Osteoblast (primary cell): ENCODE results near the gene CMSS1. TPM values are rescaled to one million over a fixed set of nuclear protein-coding genes. Genes with fewer than 3 reads are reported as not detected.

ENCODE experiments used
- DNase-seq: peaks from one replicate; pipeline ENCODE4 v3.0.0; 2011; ENCODE audit warnings: low spot score, mixed read lengths; ENCODE audit not compliant: insufficient read length; ENCODE audit errors: missing footprints
- H2AFZ ChIP-seq: 2 replicates; pipeline ENCODE4 v1.6.0; 2011; ENCODE audit warnings: mild to moderate bottlenecking, low read length
- H3K27ac ChIP-seq: 2 replicates; pipeline ENCODE4 v1.5.1; 2011; ENCODE audit warnings: mild to moderate bottlenecking, low read depth, low read length, moderate library complexity
- H3K27me3 ChIP-seq: 2 replicates; pipeline ENCODE4 v1.6.0; 2012; ENCODE audit warnings: mild to moderate bottlenecking, control low read depth, inconsistent platforms, low read length, moderate library complexity; ENCODE audit not compliant: insufficient read depth
- H3K36me3 ChIP-seq: 2 replicates; pipeline ENCODE4 v1.5.1; 2011; ENCODE audit warnings: mild to moderate bottlenecking, low read length, control low read depth, moderate library complexity; ENCODE audit not compliant: insufficient read depth
- H3K4me1 ChIP-seq: 2 replicates; pipeline ENCODE4 v1.5.1; 2011; ENCODE audit warnings: mild to moderate bottlenecking, low read length, control low read depth, moderate library complexity; ENCODE audit not compliant: insufficient read depth
- H3K4me2 ChIP-seq: 2 replicates; pipeline ENCODE4 v1.6.0; 2011; ENCODE audit warnings: mild to moderate bottlenecking, low read length; ENCODE audit not compliant: insufficient read depth
- H3K4me3 ChIP-seq: fragments of 200-600 bp; sonication (generic); 3 replicates; pipeline ENCODE4 v1.5.1; 2012; ENCODE audit warnings: mild to moderate bottlenecking, low read length, inconsistent platforms; ENCODE audit not compliant: insufficient read depth
- H3K79me2 ChIP-seq: 2 replicates; pipeline ENCODE4 v1.6.0; 2012; ENCODE audit warnings: mild to moderate bottlenecking, low read length, control low read depth, inconsistent platforms; ENCODE audit not compliant: insufficient read depth
- H3K9me3 ChIP-seq: 2 replicates; pipeline ENCODE4 v1.5.1; 2011; ENCODE audit warnings: low read depth, low read length, control low read depth
- H4K20me1 ChIP-seq: 2 replicates; pipeline ENCODE4 v1.6.0; 2012; ENCODE audit warnings: mild to moderate bottlenecking, low read length, control low read depth; ENCODE audit not compliant: insufficient read depth
- total RNA-seq: library from RNA; depleted of rRNA; stranded (reverse); fragments of >200 nt; gene quantifications from 2 replicates; pipeline ENCODE4 v1.2.3, GENCODE V29; 2012
- TF ChIP-seq, protein P1 (sequence below): IDR thresholded peaks from 2 replicates; pipeline ENCODE4 v1.5.1; 2011; ENCODE audit warnings: mild to moderate bottlenecking, low read depth, low read length, moderate library complexity; ENCODE audit errors: extremely low read depth

Gene CMSS1
- total RNA-seq, 1 donor: 15.9 TPM

DNA sequence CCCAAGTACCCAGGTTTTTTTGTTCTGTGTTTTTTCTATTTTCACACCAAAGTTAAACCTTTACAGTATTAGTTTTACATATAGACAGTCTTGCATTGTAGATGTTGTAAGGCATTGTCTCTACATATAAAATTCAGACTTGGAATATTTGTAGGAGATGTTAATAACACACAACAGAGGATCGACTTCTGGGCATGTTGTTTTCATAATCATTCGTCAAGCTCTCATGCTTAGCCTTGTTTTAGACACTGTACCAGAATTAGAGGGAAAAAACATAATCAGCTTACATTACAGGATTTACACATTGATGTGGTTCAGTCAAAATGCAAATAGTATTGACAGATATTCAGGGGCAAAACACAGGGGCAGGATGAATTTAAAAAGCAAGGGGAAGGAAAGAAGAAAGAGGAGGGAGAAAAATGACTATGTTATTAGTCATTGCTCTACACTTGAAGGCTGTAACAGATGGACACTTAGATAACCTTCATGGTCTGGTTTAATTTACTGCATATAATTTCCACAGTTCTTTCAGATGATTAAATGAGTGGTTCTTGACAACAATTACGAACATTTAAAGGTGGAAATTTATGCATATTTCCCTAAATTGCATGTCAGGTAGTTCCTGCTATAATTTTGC lies 7.5 kb downstream of the CMSS1 start:
- Histone ChIP-seq H2AFZ (no peak overlapping the region), H3K79me2 (peaks cover 18% of the 10 kb centered on the region), H3K9me3 (no peaks in the 10 kb centered on the region), H4K20me1 (no peaks in the 10 kb centered on the region), H3K4me1 (peaks cover 8% of the 10 kb centered on the region), H3K4me3 (peak overlapping the region; percentile 10), H3K27me3 (no peaks in the 10 kb centered on the region), H3K4me2 (peak overlapping the region; percentile 72), H3K27ac (no peak overlapping the region), H3K36me3 (no peaks in the 10 kb centered on the region)
- peak; percentile 51 for DNase-seq
- TF ChIP-seq, protein P1, sequence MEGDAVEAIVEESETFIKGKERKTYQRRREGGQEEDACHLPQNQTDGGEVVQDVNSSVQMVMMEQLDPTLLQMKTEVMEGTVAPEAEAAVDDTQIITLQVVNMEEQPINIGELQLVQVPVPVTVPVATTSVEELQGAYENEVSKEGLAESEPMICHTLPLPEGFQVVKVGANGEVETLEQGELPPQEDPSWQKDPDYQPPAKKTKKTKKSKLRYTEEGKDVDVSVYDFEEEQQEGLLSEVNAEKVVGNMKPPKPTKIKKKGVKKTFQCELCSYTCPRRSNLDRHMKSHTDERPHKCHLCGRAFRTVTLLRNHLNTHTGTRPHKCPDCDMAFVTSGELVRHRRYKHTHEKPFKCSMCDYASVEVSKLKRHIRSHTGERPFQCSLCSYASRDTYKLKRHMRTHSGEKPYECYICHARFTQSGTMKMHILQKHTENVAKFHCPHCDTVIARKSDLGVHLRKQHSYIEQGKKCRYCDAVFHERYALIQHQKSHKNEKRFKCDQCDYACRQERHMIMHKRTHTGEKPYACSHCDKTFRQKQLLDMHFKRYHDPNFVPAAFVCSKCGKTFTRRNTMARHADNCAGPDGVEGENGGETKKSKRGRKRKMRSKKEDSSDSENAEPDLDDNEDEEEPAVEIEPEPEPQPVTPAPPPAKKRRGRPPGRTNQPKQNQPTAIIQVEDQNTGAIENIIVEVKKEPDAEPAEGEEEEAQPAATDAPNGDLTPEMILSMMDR: no peak

DNA sequence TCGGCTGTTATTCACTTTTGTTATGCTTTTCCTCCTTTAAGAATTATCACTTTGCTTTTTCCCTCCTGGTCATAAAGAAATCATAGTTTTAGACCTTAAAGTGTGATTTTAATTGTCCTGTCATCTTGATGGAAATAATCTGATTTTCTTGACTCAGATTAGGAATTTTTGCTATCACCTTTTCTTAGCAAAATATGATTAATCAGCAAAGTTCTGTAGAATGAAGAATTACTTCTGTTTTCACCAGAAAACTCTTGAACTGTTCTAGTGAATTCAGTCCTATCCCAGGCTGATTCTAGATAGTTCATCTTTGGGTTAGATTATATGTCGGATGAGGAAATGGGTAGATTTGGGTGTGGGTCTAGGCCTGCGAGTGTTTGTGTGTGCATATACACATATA lies 12.2 kb downstream of the CMSS1 start:
- TF ChIP-seq, protein P1: no peak
- H3K4me3 ChIP-seq: no peak overlapping the region
- H3K4me2 ChIP-seq: no peak overlapping the region
- no peaks in the 10 kb centered on the region for H3K27me3 ChIP-seq
- no peak overlapping the region for H2AFZ ChIP-seq
- peaks cover 17% of the 10 kb centered on the region for H3K4me1 ChIP-seq
- no peaks in the 10 kb centered on the region for H4K20me1 ChIP-seq
- no peak overlapping the region for H3K27ac ChIP-seq
- no peaks in the 10 kb centered on the region for H3K36me3 ChIP-seq
- DNase-seq: no peak
- H3K9me3 ChIP-seq: no peaks in the 10 kb centered on the region
- peaks cover 20% of the 10 kb centered on the region for H3K79me2 ChIP-seq

DNA sequence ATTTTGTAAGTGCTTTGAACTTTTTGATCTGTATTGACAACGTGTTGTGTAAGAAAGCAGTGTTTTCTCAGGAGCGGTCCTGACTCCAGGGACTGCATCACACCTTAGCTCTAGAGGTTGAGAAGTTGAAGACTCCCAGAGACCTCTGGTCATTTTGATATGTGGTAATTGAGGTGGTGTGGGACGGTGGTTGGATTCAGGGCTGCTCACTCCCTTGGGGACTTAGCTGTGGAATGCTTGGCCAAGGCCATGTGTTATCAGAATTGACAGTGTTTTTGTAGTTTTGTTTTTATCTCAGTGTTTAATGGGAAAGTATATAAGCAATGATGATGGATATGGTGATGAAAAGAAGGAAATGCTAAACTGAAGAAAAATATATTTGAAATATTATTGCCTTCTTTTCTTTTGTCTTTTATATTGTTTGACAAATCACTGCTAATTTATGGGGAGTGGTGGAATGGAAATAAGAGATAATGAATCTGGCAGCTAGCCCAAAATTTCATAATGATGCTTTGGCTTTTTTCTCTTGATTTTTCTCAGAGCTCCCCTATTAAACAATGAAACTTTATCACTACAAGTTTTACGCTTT lies 16.0 kb downstream of the CMSS1 start:
- peaks cover 5% of the 10 kb centered on the region for H4K20me1 ChIP-seq
- TF ChIP-seq, protein P1: no peak
- H2AFZ ChIP-seq: no peak overlapping the region
- peak overlapping the region; percentile 14 for H3K4me2 ChIP-seq
- peak overlapping the region; percentile 40 for H3K27ac ChIP-seq
- H3K79me2 ChIP-seq: peaks cover 30% of the 10 kb centered on the region
- no peak overlapping the region for H3K4me3 ChIP-seq
- H3K9me3 ChIP-seq: no peaks in the 10 kb centered on the region
- H3K4me1 ChIP-seq: peaks cover 10% of the 10 kb centered on the region
- DNase-seq: no peak
- no peaks in the 10 kb centered on the region for H3K27me3 ChIP-seq
- no peaks in the 10 kb centered on the region for H3K36me3 ChIP-seq

DNA sequence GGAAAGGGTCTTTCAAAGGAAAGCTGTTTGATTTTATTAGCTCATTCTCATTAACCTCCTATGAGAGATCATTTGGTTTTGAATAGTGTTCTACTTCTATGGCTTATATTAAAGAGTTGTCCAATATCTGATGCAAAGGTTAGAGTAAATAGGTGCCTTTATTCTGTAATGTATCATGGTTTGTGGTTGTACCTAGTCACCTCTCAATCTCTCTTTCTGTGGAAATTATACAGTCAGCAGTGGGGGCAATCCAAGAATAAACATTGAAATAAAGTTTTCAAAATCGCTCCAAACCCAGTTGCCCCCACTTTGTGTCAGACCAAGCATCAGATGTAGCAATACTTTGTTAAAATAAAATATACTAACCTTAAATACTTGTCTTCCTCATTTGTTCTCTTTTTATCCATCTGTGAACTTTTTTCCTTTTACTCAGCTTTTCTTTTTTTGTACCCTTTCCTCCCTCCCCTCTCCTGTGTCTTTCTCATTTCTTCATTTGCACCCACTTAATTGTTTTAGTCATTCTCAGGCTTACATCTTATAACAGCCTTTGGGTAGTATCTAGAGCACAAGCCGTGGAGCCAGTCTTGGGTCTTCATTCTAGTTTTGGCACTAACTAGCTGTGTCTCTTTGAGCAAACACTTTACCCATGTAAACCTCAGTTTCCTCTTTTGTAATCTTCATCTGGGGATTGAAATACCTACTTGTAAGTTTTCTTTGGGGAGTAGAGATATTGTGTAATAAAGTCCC lies 16.7 kb downstream of the CMSS1 start:
- Histone ChIP-seq H3K27me3 (no peaks in the 10 kb centered on the region), H3K79me2 (peaks cover 28% of the 10 kb centered on the region), H4K20me1 (peaks cover 5% of the 10 kb centered on the region), H3K9me3 (no peaks in the 10 kb centered on the region), H2AFZ (no peak overlapping the region), H3K36me3 (no peaks in the 10 kb centered on the region), H3K4me3 (no peak overlapping the region), H3K4me2 (no peak overlapping the region), H3K27ac (no peak overlapping the region), H3K4me1 (peaks cover 10% of the 10 kb centered on the region)
- DNase-seq: no peak
- TF ChIP-seq, protein P1: no peak
